Measurements from ENCODE around the gene PARP9. TPM values are rescaled to one million over a fixed set of nuclear protein-coding genes. Genes with fewer than 3 reads are reported as not detected.
A peak's percentile ranks its signal among the peaks of the same experiment; 100 is the strongest.

The PARP9 gene
- total and polyA plus RNA-seq, 10 of the 15 experiments (the other 5 are each of a cell fraction or from before 2014, with no cell fraction given) = 34.0 to 122 (median 46.1) TPM

DNA sequence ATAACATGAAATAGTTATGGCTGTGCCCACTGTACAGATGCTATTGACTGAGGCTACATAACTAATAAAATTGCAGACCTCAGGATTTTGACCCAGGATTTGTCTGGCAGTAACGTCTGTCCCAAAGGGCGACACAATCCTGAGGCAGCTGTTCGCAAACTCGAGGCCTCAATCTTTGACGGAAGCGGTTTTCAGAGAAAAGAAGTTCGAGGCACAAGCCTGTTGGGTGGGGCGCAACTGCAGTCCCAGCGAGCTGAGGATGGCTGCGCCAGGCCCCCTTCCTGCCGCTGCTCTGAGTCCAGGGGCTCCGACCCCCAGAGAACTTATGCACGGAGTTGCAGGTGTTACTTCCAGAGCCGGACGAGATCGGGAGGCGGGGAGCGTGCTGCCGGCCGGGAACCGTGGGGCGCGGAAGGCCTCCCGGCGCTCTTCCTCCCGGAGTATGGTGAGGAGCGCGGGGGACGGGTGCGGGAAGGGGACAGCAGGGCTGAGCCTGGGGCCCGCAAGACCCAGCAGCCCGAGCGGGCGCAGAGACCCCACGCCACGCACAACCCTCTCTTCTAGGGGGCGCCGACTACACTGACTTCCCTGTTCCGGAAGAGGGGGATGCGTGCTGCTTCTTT is 13.4 kb upstream of the PARP9 start, which contains the start of gene PARP15 (continued):
- TF ChIP-seq ZNF687 (IDR thresholded peaks at IDR 0.05) (peak; percentile 95), IRF3 (IDR thresholded peaks at IDR 0.05) (no peak), ESRRA (IDR thresholded peaks at IDR 0.05; ENCODE audit: low read length) (no peak), FOXK2 (IDR thresholded peaks at IDR 0.05) (no peak), NRF1 (conservative IDR thresholded peaks at IDR 0.05; ENCODE audit: low read depth, low read length) (no peak), JUNB (IDR thresholded peaks at IDR 0.05) (no peak), MEF2A (IDR thresholded peaks at IDR 0.05; ENCODE audit: insufficient read depth, low read depth, low read length) (no peak), ZBED1 (IDR thresholded peaks at IDR 0.05; ENCODE audit: borderline replicate concordance) (no peak), ZBTB11 (CRISPR knock-in tag; IDR thresholded peaks at IDR 0.05) (no peak), EZH2 (IDR thresholded peaks at IDR 0.05; ENCODE audit: borderline replicate concordance, control insufficient read depth, low read depth, low read length) (no peak), IKZF1 (conservative IDR thresholded peaks at IDR 0.05) (peak; percentile 92), ZSCAN29 (IDR thresholded peaks at IDR 0.05) (no peak), DPF2 (IDR thresholded peaks at IDR 0.05) (peak; percentile 64), CBFB (IDR thresholded peaks at IDR 0.05; ENCODE audit: low read depth) (0 out of 2 replicates have a peak, but pooled peaks have one; percentile 41), STAT1 (conservative IDR thresholded peaks at IDR 0.05) (no peak), HDGF (IDR thresholded peaks at IDR 0.05) (peak; percentile 63; the same call in 1 of the 2 replicates), YY1 (IDR thresholded peaks at IDR 0.05; ENCODE audit: low read depth, low read length) (0 out of 2 replicates have a peak, but pooled peaks have one; percentile 49)
- TF ChIP-seq, protein P1, sequence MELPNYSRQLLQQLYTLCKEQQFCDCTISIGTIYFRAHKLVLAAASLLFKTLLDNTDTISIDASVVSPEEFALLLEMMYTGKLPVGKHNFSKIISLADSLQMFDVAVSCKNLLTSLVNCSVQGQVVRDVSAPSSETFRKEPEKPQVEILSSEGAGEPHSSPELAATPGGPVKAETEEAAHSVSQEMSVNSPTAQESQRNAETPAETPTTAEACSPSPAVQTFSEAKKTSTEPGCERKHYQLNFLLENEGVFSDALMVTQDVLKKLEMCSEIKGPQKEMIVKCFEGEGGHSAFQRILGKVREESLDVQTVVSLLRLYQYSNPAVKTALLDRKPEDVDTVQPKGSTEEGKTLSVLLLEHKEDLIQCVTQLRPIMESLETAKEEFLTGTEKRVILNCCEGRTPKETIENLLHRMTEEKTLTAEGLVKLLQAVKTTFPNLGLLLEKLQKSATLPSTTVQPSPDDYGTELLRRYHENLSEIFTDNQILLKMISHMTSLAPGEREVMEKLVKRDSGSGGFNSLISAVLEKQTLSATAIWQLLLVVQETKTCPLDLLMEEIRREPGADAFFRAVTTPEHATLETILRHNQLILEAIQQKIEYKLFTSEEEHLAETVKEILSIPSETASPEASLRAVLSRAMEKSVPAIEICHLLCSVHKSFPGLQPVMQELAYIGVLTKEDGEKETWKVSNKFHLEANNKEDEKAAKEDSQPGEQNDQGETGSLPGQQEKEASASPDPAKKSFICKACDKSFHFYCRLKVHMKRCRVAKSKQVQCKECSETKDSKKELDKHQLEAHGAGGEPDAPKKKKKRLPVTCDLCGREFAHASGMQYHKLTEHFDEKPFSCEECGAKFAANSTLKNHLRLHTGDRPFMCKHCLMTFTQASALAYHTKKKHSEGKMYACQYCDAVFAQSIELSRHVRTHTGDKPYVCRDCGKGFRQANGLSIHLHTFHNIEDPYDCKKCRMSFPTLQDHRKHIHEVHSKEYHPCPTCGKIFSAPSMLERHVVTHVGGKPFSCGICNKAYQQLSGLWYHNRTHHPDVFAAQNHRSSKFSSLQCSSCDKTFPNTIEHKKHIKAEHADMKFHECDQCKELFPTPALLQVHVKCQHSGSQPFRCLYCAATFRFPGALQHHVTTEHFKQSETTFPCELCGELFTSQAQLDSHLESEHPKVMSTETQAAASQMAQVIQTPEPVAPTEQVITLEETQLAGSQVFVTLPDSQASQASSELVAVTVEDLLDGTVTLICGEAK (IDR thresholded peaks at IDR 0.05; ENCODE audit: borderline replicate concordance) = no peak

All from GM12878 (cell line).